Testis (tissue), 3 donors: ENCODE results near the gene ZNF79. TPM values are rescaled to one million over a fixed set of nuclear protein-coding genes. Genes with fewer than 3 reads are reported as not detected.
A peak's percentile ranks its signal among the peaks of the same experiment; 100 is the strongest.

Source experiments
- DNase-seq: peaks from one replicate; pipeline ENCODE4 v3.0.0-alpha.2; 2019
- H3K27ac ChIP-seq, 2 donors: fragments of 200-600 bp; sonication (generic); one replicate each; pipeline ENCODE4 v1.5.1; 2019
- H3K27me3 ChIP-seq: fragments of 200-600 bp; sonication (generic); one replicate; pipeline ENCODE4 v1.5.1; 2019
- H3K36me3 ChIP-seq: fragments of 200-600 bp; sonication (generic); one replicate; pipeline ENCODE4 v1.5.1; 2017; ENCODE audit warnings: low read depth; ENCODE audit errors: missing control alignments
- H3K4me1 ChIP-seq: fragments of 200-600 bp; sonication (generic); one replicate; pipeline ENCODE4 v1.5.1; 2019
- H3K4me3 ChIP-seq, 2 donors: fragments of 200-600 bp; sonication (generic); one replicate each; pipeline ENCODE4 v1.5.1; 2017 to 2019
- H3K9me3 ChIP-seq: fragments of 200-600 bp; sonication (generic); one replicate; pipeline ENCODE4 v1.5.1; 2017
- POLR2A ChIP-seq: fragments of 450-650 bp; IDR thresholded peaks from one replicate; pipeline ENCODE4 v1.6.1; 2017; ENCODE audit warnings: antibody characterized with exemption, mild to moderate bottlenecking, moderate library complexity
- WGBS, 2 donors: methylation state at CpG; one replicate each; pipeline ENCODE4 v1.1.5; 2018; 5-methylcytosine and 5-hydroxymethylcytosine counted together
- intact Hi-C: fragments of 100-400 bp; cut with DNase I; formaldehyde crosslinking; loops from one replicate; pipeline ENCODE4 v1.15.1; 2023; ENCODE audit warnings: low total_unique reads
- polyA plus RNA-seq: library from polyadenylated mRNA; stranded (reverse); fragments of 350-450 nt; fragmentation: Illumina TruSeq; extraction: RNeasy Lipid Tissue Mini Kit (QIAGEN cat#74804); gene quantifications from one replicate; pipeline ENCODE4 v1.2.3, GENCODE V29; 2014; ENCODE audit warnings: low read depth, low replicate concordance; ENCODE audit not compliant: insufficient read depth
- total RNA-seq, 2 donors: library from RNA; depleted of rRNA; stranded (reverse); fragments of >200 nt; gene quantifications; one replicate each; pipeline ENCODE4 v1.2.3, GENCODE V29; 2016
- TF ChIP-seq, protein P1 (sequence below), 3 experiments: fragments of 450-650 bp in 2 of 3; fragments of 200-600 bp in 1 of 3; sonication (generic) in 1 of 3; IDR thresholded peaks; one replicate each; pipeline ENCODE4 v1.5.1; 2016 to 2019; ENCODE audit warnings: antibody characterized with exemption in 3 of 3, mild to moderate bottlenecking in 2 of 3, moderate library complexity in 1 of 3

ZNF79 gene
- total and polyA plus RNA-seq, 3 donors from 2014 or later = 15.9 to 24.5 (median 19.5) TPM

DNA sequence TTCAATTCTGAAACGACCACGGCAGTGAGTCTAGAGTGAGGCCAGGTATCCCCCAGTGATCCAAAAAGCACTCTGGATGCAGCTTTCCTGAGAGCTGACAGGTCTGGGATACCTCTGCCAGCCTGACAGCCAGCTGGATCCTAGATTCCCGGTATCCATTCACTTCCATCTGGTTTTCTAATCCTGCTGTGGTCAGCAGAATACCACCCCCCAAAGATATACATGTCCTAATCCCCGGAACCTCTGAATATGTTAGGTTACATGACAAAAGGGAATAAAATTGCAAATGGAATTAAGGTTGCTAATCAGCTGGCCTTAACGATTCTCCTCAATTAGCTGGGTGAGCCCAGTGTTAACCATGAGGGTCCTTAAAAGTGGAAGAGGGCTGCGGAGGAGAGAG is 1.4 kb upstream of the ZNF79 start:
- 26 to 38% methylated on average over 6 of the region's 6 CpGs for WGBS, 2 donors

GRCh38 chr9:127423476-127423933 is 677 bp upstream of the ZNF79 start:
- H3K27ac ChIP-seq = peak overlapping the region; percentile 87 to 92
- peak overlapping the region; percentile 85 to 96 for H3K4me3 ChIP-seq
- WGBS, 2 donors = 1% methylated on average over 9 of the region's 9 CpGs
- H3K27me3 ChIP-seq = no peaks in the 10 kb centered on the region
- no peak for TF ChIP-seq POLR2A
- TF ChIP-seq, protein P1, sequence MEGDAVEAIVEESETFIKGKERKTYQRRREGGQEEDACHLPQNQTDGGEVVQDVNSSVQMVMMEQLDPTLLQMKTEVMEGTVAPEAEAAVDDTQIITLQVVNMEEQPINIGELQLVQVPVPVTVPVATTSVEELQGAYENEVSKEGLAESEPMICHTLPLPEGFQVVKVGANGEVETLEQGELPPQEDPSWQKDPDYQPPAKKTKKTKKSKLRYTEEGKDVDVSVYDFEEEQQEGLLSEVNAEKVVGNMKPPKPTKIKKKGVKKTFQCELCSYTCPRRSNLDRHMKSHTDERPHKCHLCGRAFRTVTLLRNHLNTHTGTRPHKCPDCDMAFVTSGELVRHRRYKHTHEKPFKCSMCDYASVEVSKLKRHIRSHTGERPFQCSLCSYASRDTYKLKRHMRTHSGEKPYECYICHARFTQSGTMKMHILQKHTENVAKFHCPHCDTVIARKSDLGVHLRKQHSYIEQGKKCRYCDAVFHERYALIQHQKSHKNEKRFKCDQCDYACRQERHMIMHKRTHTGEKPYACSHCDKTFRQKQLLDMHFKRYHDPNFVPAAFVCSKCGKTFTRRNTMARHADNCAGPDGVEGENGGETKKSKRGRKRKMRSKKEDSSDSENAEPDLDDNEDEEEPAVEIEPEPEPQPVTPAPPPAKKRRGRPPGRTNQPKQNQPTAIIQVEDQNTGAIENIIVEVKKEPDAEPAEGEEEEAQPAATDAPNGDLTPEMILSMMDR (IDR thresholded peaks at IDR 0.05) = no peak
- no peaks in the 10 kb centered on the region for H3K36me3 ChIP-seq
- no peaks in the 10 kb centered on the region for H3K9me3 ChIP-seq
- DNase-seq = no peak
- intact Hi-C loops = no loop called here
- H3K4me1 ChIP-seq = peaks cover 26% of the 10 kb centered on the region

More for the DNA sequence above, 1.4 kb upstream of the ZNF79 start:
- peak overlapping the region in 1 of 2 donors; percentile 92 for H3K27ac ChIP-seq
- TF ChIP-seq POLR2A = no peak
- TF ChIP-seq, protein P1 (IDR thresholded peaks at IDR 0.05) = no peak
- H3K36me3 ChIP-seq = no peaks in the 10 kb centered on the region
- H3K4me3 ChIP-seq = peak overlapping the region; percentile 85 to 96
- H3K4me1 ChIP-seq = peaks cover 26% of the 10 kb centered on the region
- intact Hi-C loops = no loop called here
- H3K27me3 ChIP-seq = no peaks in the 10 kb centered on the region
- DNase-seq = no peak
- H3K9me3 ChIP-seq = no peaks in the 10 kb centered on the region

DNA sequence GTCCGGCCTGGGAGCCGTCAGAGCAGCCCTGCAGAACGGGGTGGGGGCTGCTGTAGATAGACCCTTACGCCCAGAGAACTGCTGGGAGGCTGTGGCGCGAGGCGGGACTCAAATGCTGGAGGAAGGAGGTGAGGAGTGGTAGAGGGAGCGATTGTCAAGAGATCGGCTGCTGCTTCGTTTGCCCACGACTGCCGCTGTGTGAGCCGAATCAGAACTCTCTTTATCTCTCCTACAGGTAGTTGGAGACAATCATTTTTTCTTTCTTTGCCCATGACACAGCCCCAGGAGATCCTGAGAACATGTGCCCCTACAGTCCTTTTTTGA is 456 bp downstream of the ZNF79 start:
- no peak for DNase-seq

DNA sequence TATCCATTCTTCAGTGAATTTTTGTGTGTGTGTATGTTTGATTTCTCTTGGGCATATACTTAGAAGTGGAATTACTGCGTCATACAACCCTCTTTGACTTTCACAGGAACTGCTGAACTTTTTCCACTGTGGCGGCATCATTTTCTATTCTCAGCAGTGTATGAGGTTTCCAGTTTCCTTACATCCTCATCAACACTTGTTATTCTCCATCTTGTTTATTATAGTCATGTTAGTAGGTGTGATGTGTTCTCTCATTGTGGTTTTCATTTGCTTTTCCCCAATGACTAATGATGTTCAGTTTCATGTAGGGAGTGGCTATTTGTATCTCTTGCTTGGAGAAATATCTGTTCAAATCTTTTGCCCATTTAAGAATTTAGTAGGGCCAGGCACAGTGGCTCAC is 2.6 kb downstream of the ZNF79 start:
- 89 to 97% methylated on average over 2 of the region's 2 CpGs for WGBS, 2 donors
- DNase-seq = no peak
- no peak overlapping the region for H3K27ac ChIP-seq
- intact Hi-C loops = no loop called here
- H3K36me3 ChIP-seq = no peaks in the 10 kb centered on the region
- H3K4me1 ChIP-seq = peaks cover 26% of the 10 kb centered on the region
- no peaks in the 10 kb centered on the region for H3K9me3 ChIP-seq
- no peak overlapping the region for H3K4me3 ChIP-seq
- no peaks in the 10 kb centered on the region for H3K27me3 ChIP-seq
- TF ChIP-seq, protein P1 (IDR thresholded peaks at IDR 0.05) = no peak
- no peak for TF ChIP-seq POLR2A

More for the DNA sequence above, 456 bp downstream of the ZNF79 start:
- H3K9me3 ChIP-seq = no peaks in the 10 kb centered on the region
- no peaks in the 10 kb centered on the region for H3K27me3 ChIP-seq
- no peaks in the 10 kb centered on the region for H3K36me3 ChIP-seq
- intact Hi-C loops = no loop called here
- peak overlapping the region; percentile 87 to 92 for H3K27ac ChIP-seq
- H3K4me3 ChIP-seq = peak overlapping the region; percentile 85 to 96
- 0% methylated on average over 11 to 13 of the region's 13 CpGs for WGBS, 2 donors
- peaks cover 26% of the 10 kb centered on the region for H3K4me1 ChIP-seq
- TF ChIP-seq, protein P1 (IDR thresholded peaks at IDR 0.05) = no peak
- TF ChIP-seq POLR2A = no peak

GRCh38 chr9:127428348-127428747 is 4.2 kb downstream of the ZNF79 start:
- intact Hi-C loops = no loop called here
- Histone ChIP-seq H3K27me3 (no peaks in the 10 kb centered on the region), H3K4me3 (no peak overlapping the region), H3K9me3 (no peaks in the 10 kb centered on the region), H3K27ac (no peak overlapping the region), H3K36me3 (no peaks in the 10 kb centered on the region), H3K4me1 (peaks cover 13% of the 10 kb centered on the region)
- no peak for TF ChIP-seq POLR2A
- TF ChIP-seq, protein P1 (IDR thresholded peaks at IDR 0.05) = no peak
- 82 to 89% methylated on average over 3 of the region's 3 CpGs for WGBS, 2 donors
- no peak for DNase-seq
